Lower leg skin (tissue), 3 donors: ENCODE data around the gene FAM170B.

Source experiments
- CTCF ChIP-seq, 3 donors: fragments of 450-650 bp; IDR thresholded peaks; one replicate each; pipeline ENCODE4 v1.5.1; 2016; ENCODE audit warnings: antibody characterized with exemption in 3 of 3, mild to moderate bottlenecking in 3 of 3, moderate library complexity in 2 of 3
- POLR2A ChIP-seq, 2 donors: fragments of 450-650 bp; IDR thresholded peaks; one replicate each; pipeline ENCODE4 v1.6.1; 2016 to 2017; ENCODE audit warnings: antibody characterized with exemption in 2 of 2, mild to moderate bottlenecking in 1 of 2, moderate library complexity in 1 of 2

- no peak for TF ChIP-seq CTCF (IDR thresholded peaks at IDR 0.05)
- TF ChIP-seq POLR2A (IDR thresholded peaks at IDR 0.05), result no peak
Measured at GRCh38 chr10:49162761-49163310, 29.0 kb upstream of the FAM170B start.
